ENCODE data around the gene SULF2. TPM values are rescaled to one million over a fixed set of nuclear protein-coding genes. Genes with fewer than 3 reads are reported as not detected.

The SULF2 gene
- total and polyA plus RNA-seq, 2 donors (not counting 1 experiment from before 2014, with no cell fraction given): 1.2 to 1.7 TPM

- TF ChIP-seq, protein P1, sequence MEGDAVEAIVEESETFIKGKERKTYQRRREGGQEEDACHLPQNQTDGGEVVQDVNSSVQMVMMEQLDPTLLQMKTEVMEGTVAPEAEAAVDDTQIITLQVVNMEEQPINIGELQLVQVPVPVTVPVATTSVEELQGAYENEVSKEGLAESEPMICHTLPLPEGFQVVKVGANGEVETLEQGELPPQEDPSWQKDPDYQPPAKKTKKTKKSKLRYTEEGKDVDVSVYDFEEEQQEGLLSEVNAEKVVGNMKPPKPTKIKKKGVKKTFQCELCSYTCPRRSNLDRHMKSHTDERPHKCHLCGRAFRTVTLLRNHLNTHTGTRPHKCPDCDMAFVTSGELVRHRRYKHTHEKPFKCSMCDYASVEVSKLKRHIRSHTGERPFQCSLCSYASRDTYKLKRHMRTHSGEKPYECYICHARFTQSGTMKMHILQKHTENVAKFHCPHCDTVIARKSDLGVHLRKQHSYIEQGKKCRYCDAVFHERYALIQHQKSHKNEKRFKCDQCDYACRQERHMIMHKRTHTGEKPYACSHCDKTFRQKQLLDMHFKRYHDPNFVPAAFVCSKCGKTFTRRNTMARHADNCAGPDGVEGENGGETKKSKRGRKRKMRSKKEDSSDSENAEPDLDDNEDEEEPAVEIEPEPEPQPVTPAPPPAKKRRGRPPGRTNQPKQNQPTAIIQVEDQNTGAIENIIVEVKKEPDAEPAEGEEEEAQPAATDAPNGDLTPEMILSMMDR (IDR thresholded peaks at IDR 0.05): no peak
- no peak for TF ChIP-seq EZH2 (IDR thresholded peaks at IDR 0.05; ENCODE audit: borderline replicate concordance, insufficient read depth, low read depth, low read length, poor library complexity, severe bottlenecking)
- ChIA-PET POLR2A (no interaction called here), CTCF (no interaction called here)
- H3K9me3 Mint-ChIP-seq (ENCODE audit: insufficient read depth): no peaks in the 10 kb centered on the region
- Histone ChIP-seq H3K27me3 (replicated peaks in 1 of 4; ENCODE audit: control extremely low read depth in 1 of 4, control insufficient read depth in 3 of 4, insufficient read depth in 4 of 4, low read length in 3 of 4) (peaks cover 0 to 11% (median 0%) of the 10 kb centered on the region in 4 experiments), H3K4me2 (replicated peaks; ENCODE audit: low read depth, low read length, poor library complexity, severe bottlenecking) (no peak overlapping the region), H3K79me2 (ENCODE audit: control insufficient read depth, insufficient read depth, low read length) (no peaks in the 10 kb centered on the region), H3K9ac (ENCODE audit: low read length) (no peak overlapping the region), H3K4me3 (ENCODE audit: control extremely low read depth in 1 of 5, extremely low read depth in 1 of 5, insufficient read depth in 1 of 5, low read depth in 2 of 5, low read length in 4 of 5) (no peak overlapping the region), H3K4me1 (ENCODE audit: control insufficient read depth in 2 of 2, insufficient read depth in 2 of 2, low read length in 2 of 2) (no peaks in the 10 kb centered on the region), H3K27ac (ENCODE audit: low read length in 2 of 2) (no peak overlapping the region), H3K9me3 (ENCODE audit: control extremely low read depth in 1 of 3, control insufficient read depth in 2 of 3, insufficient read depth in 1 of 3, low read length in 2 of 3) (peaks cover 0 to 6% (median 0%) of the 10 kb centered on the region in 3 donors), H2AFZ (ENCODE audit: insufficient read depth, low read depth, low read length, poor library complexity, severe bottlenecking) (no peak overlapping the region), H4K20me1 (ENCODE audit: control insufficient read depth, insufficient read depth, low read length, poor library complexity, severe bottlenecking) (no peaks in the 10 kb centered on the region), H3K36me3 (replicated peaks in 1 of 2; ENCODE audit: control extremely low read depth in 1 of 2, control insufficient read depth in 1 of 2, extremely low read depth in 1 of 2, insufficient read depth in 2 of 2, low read length in 1 of 2) (no peaks in the 10 kb centered on the region)
- intact Hi-C loops (cut with micrococcal nuclease): no loop called here
- no peak overlapping the region for H3K4me3 Mint-ChIP-seq
- ATAC-seq (ENCODE audit: low read depth): no peak
- no peak for DNase-seq
- 100% methylated on average over 1 of the region's 6 CpGs for WGBS (ENCODE audit: insufficient coverage)
- H3K27me3 Mint-ChIP-seq: peaks cover 64% of the 10 kb centered on the region
- no peaks in the 10 kb centered on the region for H3K4me1 Mint-ChIP-seq
- no peak overlapping the region for H3K27ac Mint-ChIP-seq
These were observed 24.9 kb upstream of the SULF2 start for GRCh38 chr20:47810116-47810677.

- H3K4me3 Mint-ChIP-seq: no peak overlapping the region
- Histone ChIP-seq H2AFZ (ENCODE audit: insufficient read depth, low read depth, low read length, poor library complexity, severe bottlenecking) (no peak overlapping the region), H4K20me1 (ENCODE audit: control insufficient read depth, insufficient read depth, low read length, poor library complexity, severe bottlenecking) (no peaks in the 10 kb centered on the region), H3K4me3 (ENCODE audit: control extremely low read depth in 1 of 5, extremely low read depth in 1 of 5, insufficient read depth in 1 of 5, low read depth in 2 of 5, low read length in 4 of 5) (no peak overlapping the region), H3K9me3 (ENCODE audit: control extremely low read depth in 1 of 3, control insufficient read depth in 2 of 3, insufficient read depth in 1 of 3, low read length in 2 of 3) (no peaks in the 10 kb centered on the region), H3K9ac (ENCODE audit: low read length) (no peak overlapping the region), H3K4me1 (ENCODE audit: control insufficient read depth in 2 of 2, insufficient read depth in 2 of 2, low read length in 2 of 2) (no peaks in the 10 kb centered on the region), H3K79me2 (ENCODE audit: control insufficient read depth, insufficient read depth, low read length) (no peaks in the 10 kb centered on the region), H3K36me3 (replicated peaks in 1 of 2; ENCODE audit: control extremely low read depth in 1 of 2, control insufficient read depth in 1 of 2, extremely low read depth in 1 of 2, insufficient read depth in 2 of 2, low read length in 1 of 2) (no peaks in the 10 kb centered on the region), H3K27ac (ENCODE audit: low read length in 2 of 2) (no peak overlapping the region), H3K27me3 (replicated peaks in 1 of 4; ENCODE audit: control extremely low read depth in 1 of 4, control insufficient read depth in 3 of 4, insufficient read depth in 4 of 4, low read length in 3 of 4) (peaks cover 0 to 11% (median 0%) of the 10 kb centered on the region in 4 experiments), H3K4me2 (replicated peaks; ENCODE audit: low read depth, low read length, poor library complexity, severe bottlenecking) (no peak overlapping the region)
- H3K27me3 Mint-ChIP-seq: peaks cover 64% of the 10 kb centered on the region
- ChIA-PET CTCF (no interaction called here), POLR2A (no interaction called here)
- H3K9me3 Mint-ChIP-seq (ENCODE audit: insufficient read depth): no peaks in the 10 kb centered on the region
- no peaks in the 10 kb centered on the region for H3K4me1 Mint-ChIP-seq
- WGBS (ENCODE audit: insufficient coverage): 97% methylated on average over 8 of the region's 15 CpGs
- ATAC-seq (ENCODE audit: low read depth): no peak
- H3K27ac Mint-ChIP-seq: no peak overlapping the region
- DNase-seq: no peak
- intact Hi-C loops (cut with micrococcal nuclease): no loop called here
- no peak for TF ChIP-seq EZH2 (IDR thresholded peaks at IDR 0.05; ENCODE audit: borderline replicate concordance, insufficient read depth, low read depth, low read length, poor library complexity, severe bottlenecking)
- TF ChIP-seq, protein P1 (IDR thresholded peaks at IDR 0.05): no peak
These were observed 24.1 kb upstream of the SULF2 start for GRCh38 chr20:47809161-47809960.
